ENCODE measurements around the gene RRAS2. TPM values are rescaled to one million over a fixed set of nuclear protein-coding genes. Genes with fewer than 3 reads are reported as not detected.

The RRAS2 gene
- total and polyA plus RNA-seq, 2 of the 4 experiments (the other 2 are of a cell fraction) = 85.5 to 106 TPM

GRCh38 chr11:14306481-14306880 is 52.5 kb downstream of the RRAS2 start:
- Histone ChIP-seq H2AFZ (replicated peaks; ENCODE audit: low read length, poor library complexity) (no peak overlapping the region), H3K27ac (ENCODE audit: insufficient read depth, low read length) (no peak overlapping the region), H2BK15ac (ENCODE audit: low read depth, low read length) (no peak overlapping the region), H3K18ac (ENCODE audit: low read depth, low read length) (no peak overlapping the region), H2BK5ac (ENCODE audit: low read depth, low read length, poor library complexity, severe bottlenecking) (no peak overlapping the region), H3K4ac (ENCODE audit: low read depth, low read length) (no peak overlapping the region), H4K5ac (ENCODE audit: low read depth, low read length) (no peak overlapping the region), H3K9me3 (ENCODE audit: control insufficient read depth, insufficient read depth, low read length) (no peaks in the 10 kb centered on the region), H3K23ac (ENCODE audit: low read depth, low read length) (no peak overlapping the region), H2BK120ac (ENCODE audit: low read depth, low read length) (no peak overlapping the region), H4K8ac (ENCODE audit: low read depth in 2 of 2, low read length in 2 of 2) (no peak overlapping the region), H2AK5ac (ENCODE audit: low read depth, low read length) (no peak overlapping the region; the same call in 1 of the 2 replicates), H4K20me1 (ENCODE audit: insufficient read depth, low read length) (peaks cover 81% of the 10 kb centered on the region), H3K4me1 (ENCODE audit: control insufficient read depth, insufficient read depth, low read length) (peaks cover 7% of the 10 kb centered on the region), H3K79me1 (ENCODE audit: low read depth in 1 of 2, low read length in 2 of 2) (peaks cover 42 to 90% of the 10 kb centered on the region in 2 experiments), H3K9me1 (ENCODE audit: insufficient read depth, low read length) (peaks cover 4% of the 10 kb centered on the region; the same call in 1 of the 2 replicates), H3K56ac (ENCODE audit: extremely low read depth, insufficient read depth, low read length) (no peak overlapping the region), H3K14ac (replicated peaks; ENCODE audit: low read depth, low read length) (no peak overlapping the region), H2BK20ac (ENCODE audit: low read depth, low read length) (no peak overlapping the region), H3K4me3 (ENCODE audit: insufficient read depth, low read depth, low read length) (no peak overlapping the region), H3K27me3 (ENCODE audit: control insufficient read depth, insufficient read depth, low read length) (no peaks in the 10 kb centered on the region), H3K9ac (ENCODE audit: low read depth, low read length) (no peak overlapping the region), H4K91ac (ENCODE audit: insufficient read depth, low read depth, low read length) (no peak overlapping the region), H3K36me3 (ENCODE audit: control insufficient read depth, insufficient read depth, low read length) (no peaks in the 10 kb centered on the region), H3K4me2 (ENCODE audit: low read depth, low read length) (no peak overlapping the region), H2AK9ac (replicated peaks; ENCODE audit: low read depth, low read length, poor library complexity) (no peak overlapping the region)
- intact Hi-C loops (cut with micrococcal nuclease) = no loop called here
- no CpG with 5 or more reads among the region's 1 CpG for WGBS, 2 experiments (ENCODE audit: extremely low coverage in 2 of 2, insufficient read length in 1 of 2)
- in situ Hi-C loops (cut with MboI; ENCODE audit: low sequenced_read_pairs) = no loop called here
- DNase-seq (no peak), ATAC-seq (ENCODE audit: low read depth) (no peak)
- TF ChIP-seq CTCF (conservative IDR thresholded peaks at IDR 0.05; ENCODE audit: low read depth, low read length) (no peak), RFX5 (IDR thresholded peaks at IDR 0.05; ENCODE audit: low read depth, low read length) (no peak), CEBPB (IDR thresholded peaks at IDR 0.05; ENCODE audit: low read depth, low read length) (no peak), MAZ (IDR thresholded peaks at IDR 0.05; ENCODE audit: borderline replicate concordance, low read depth, low read length) (no peak), MXI1 (IDR thresholded peaks at IDR 0.05; ENCODE audit: borderline replicate concordance, low read depth, low read length) (no peak), SMC3 (IDR thresholded peaks at IDR 0.05; ENCODE audit: low read depth, low read length) (no peak), FOS (IDR thresholded peaks at IDR 0.05; ENCODE audit: low read depth, low read length) (no peak), ELK1 (IDR thresholded peaks at IDR 0.05; ENCODE audit: borderline replicate concordance, low read depth, low read length) (no peak), BHLHE40 (IDR thresholded peaks at IDR 0.05; ENCODE audit: low read depth, low read length) (no peak), RCOR1 (IDR thresholded peaks at IDR 0.05; ENCODE audit: insufficient replicate concordance, low read length) (no peak), NFE2L2 (IDR thresholded peaks at IDR 0.05; ENCODE audit: low read depth, low read length) (no peak), RAD21 (IDR thresholded peaks at IDR 0.05; ENCODE audit: low read length) (no peak), USF2 (IDR thresholded peaks at IDR 0.05; ENCODE audit: low read depth, low read length) (no peak), POLR2A (IDR thresholded peaks at IDR 0.05; ENCODE audit: low read depth, low read length) (no peak), MAFK (IDR thresholded peaks at IDR 0.05; ENCODE audit: low read depth, low read length) (no peak), CHD1 (IDR thresholded peaks at IDR 0.05; ENCODE audit: low read depth, low read length) (no peak)
- dilution Hi-C loops (cut with HindIII; ENCODE audit: low sequenced_read_pairs, unreplicated experiment) = loop anchor here (25.0 kb wide), 1 partner anchor 156 kb away; no protein-coding TSS in a partner anchor
- no TSS peak for BruUV-seq (replicated peaks)
- ChIA-PET CTCF (interaction anchor here (0.9 kb wide), 1 partner anchor 149 kb away, joined by 5 read pairs; no protein-coding TSS in a partner anchor), POLR2A (ENCODE audit: unreplicated experiment) (no interaction called here)
